ENCODE data around the gene STOML2. TPM values are rescaled to one million over a fixed set of nuclear protein-coding genes. Genes with fewer than 3 reads are reported as not detected.

Gene STOML2
- total RNA-seq, 4 donors from 2014 or later = 63.9 to 118 (median 106) TPM

GRCh38 chr9:35071814-35072460 lies 31.0 kb downstream of the STOML2 start:
- 0% methylated on average over 4 to 9 of the region's 79 CpGs for WGBS, 2 donors
- Histone ChIP-seq H3K27me3 (no peaks in the 10 kb centered on the region), H3K9me3 (no peaks in the 10 kb centered on the region), H3K27ac (peak overlapping the region; percentile 99 to 100 (median 100)), H3K36me3 (peaks cover 12 to 41% (median 12%) of the 10 kb centered on the region in 3 donors), H3K4me3 (peak overlapping the region; percentile 83 to 98 (median 94)), H3K4me1 (peaks cover 15 to 51% (median 36%) of the 10 kb centered on the region in 3 donors)
- DNase-seq = peak; percentile 48
- intact Hi-C loops (cut with DNase I) = loop anchor here (10.0 kb wide), 1 partner anchor 77 kb away; no protein-coding TSS in a partner anchor
- peak in 3 of 6 experiments; percentile 10 to 40 (median 24) for TF ChIP-seq CTCF (IDR thresholded peaks at IDR 0.05)
- peak in 2 of 4 donors; percentile 7 to 40 for TF ChIP-seq POLR2A (IDR thresholded peaks at IDR 0.05)

GRCh38 chr9:35070823-35071813 lies 31.8 kb downstream of the STOML2 start:
- no peaks in the 10 kb centered on the region for H3K9me3 ChIP-seq
- intact Hi-C loops (cut with DNase I) = loop anchor here (10.0 kb wide), 1 partner anchor 76 kb away; no protein-coding TSS in a partner anchor
- DNase-seq = no peak
- TF ChIP-seq CTCF (IDR thresholded peaks at IDR 0.05) (no peak), POLR2A (IDR thresholded peaks at IDR 0.05) (no peak)
- peaks cover 16 to 41% (median 20%) of the 10 kb centered on the region in 3 donors for H3K36me3 ChIP-seq
- peak overlapping the region; percentile 99 to 100 (median 100) for H3K27ac ChIP-seq
- no peaks in the 10 kb centered on the region for H3K27me3 ChIP-seq
- peaks cover 15 to 53% (median 36%) of the 10 kb centered on the region in 3 donors for H3K4me1 ChIP-seq
- peak overlapping the region; percentile 83 to 98 (median 94) for H3K4me3 ChIP-seq
- WGBS, 2 donors = 0 to 2% methylated on average over 17 to 20 of the region's 20 CpGs

DNA sequence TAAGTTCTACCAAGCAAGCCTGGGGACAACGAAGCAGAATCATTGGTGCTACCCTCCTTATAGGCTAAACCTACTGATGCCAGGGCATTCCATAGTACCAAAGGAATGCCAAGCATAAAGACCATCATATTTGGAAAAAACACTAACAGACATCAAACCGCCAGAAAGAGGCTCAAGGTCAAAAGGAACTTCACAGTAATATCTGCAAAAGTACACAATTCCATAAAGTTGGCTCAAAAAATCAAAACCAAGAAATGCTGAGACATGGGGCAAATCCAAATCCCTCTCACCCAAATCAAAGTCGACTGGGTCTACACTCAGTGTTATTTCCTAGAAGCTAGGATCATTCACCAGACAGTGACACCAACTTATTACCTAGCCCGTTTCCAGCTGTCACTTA lies 33.9 kb downstream of the STOML2 start:
- Histone ChIP-seq H3K36me3 (peaks cover 31 to 45% (median 41%) of the 10 kb centered on the region in 3 donors), H3K4me1 (peaks cover 15 to 53% (median 36%) of the 10 kb centered on the region in 3 donors), H3K27ac (no peak overlapping the region), H3K27me3 (no peaks in the 10 kb centered on the region), H3K9me3 (no peaks in the 10 kb centered on the region), H3K4me3 (no peak overlapping the region)
- intact Hi-C loops (cut with DNase I) = no loop called here
- WGBS, 2 donors = 67 to 82% methylated on average over 4 of the region's 4 CpGs
- DNase-seq = no peak
- no peak for TF ChIP-seq POLR2A (IDR thresholded peaks at IDR 0.05)
- no peak for TF ChIP-seq CTCF (IDR thresholded peaks at IDR 0.05)

GRCh38 chr9:35067056-35067455 lies 35.9 kb downstream of the STOML2 start:
- 100% methylated on average over 1 of the region's 1 CpG for WGBS, 2 donors
- no peak for DNase-seq

More at GRCh38 chr9:35067056-35067455, 35.9 kb downstream of the STOML2 start:
- Histone ChIP-seq H3K36me3 (peaks cover 47 to 65% (median 61%) of the 10 kb centered on the region in 3 donors), H3K9me3 (no peaks in the 10 kb centered on the region), H3K4me3 (no peak overlapping the region), H3K4me1 (peaks cover 15 to 47% (median 33%) of the 10 kb centered on the region in 3 donors), H3K27ac (no peak overlapping the region), H3K27me3 (no peaks in the 10 kb centered on the region)
- intact Hi-C loops (cut with DNase I) = no loop called here
- TF ChIP-seq POLR2A (IDR thresholded peaks at IDR 0.05) (no peak), CTCF (IDR thresholded peaks at IDR 0.05) (no peak)
